Measurements from ENCODE around the gene PRDM16.

DNA sequence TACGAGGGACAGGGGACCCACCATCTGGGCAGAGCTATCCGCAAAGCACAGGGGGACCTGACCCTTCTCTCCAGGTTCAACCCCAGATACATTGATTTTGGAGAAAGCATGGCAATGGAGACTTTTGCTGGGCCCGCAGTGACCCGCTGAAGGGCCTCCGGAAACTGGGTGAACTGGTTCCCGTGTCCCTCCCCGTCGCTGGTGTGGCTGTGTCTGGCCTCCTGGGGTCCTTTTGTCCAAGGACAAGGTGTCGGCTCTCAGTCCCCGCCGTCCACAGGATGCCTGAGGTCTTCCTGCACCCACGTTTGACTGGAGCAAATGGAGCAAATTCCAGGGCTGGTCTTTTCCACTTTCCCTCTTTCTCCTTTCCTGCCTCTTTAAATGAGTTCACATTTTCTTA lies 176.3 kb downstream of the PRDM16 start:
- no peak for TF ChIP-seq CTCF (IDR thresholded peaks at IDR 0.05 in 2 of 3, conservative IDR thresholded peaks at IDR 0.05 in 1 of 3; ENCODE audit: borderline replicate concordance in 1 of 3, insufficient read depth in 1 of 3, low read depth in 2 of 3, low read length in 2 of 3)
- TF ChIP-seq, protein P1, sequence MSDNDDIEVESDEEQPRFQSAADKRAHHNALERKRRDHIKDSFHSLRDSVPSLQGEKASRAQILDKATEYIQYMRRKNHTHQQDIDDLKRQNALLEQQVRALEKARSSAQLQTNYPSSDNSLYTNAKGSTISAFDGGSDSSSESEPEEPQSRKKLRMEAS (IDR thresholded peaks at IDR 0.05): no peak
- TF ChIP-seq POLR2AphosphoS5 (IDR thresholded peaks at IDR 0.05; ENCODE audit: low read depth, low read length): no peak
- no peak for TF ChIP-seq SP1 (IDR thresholded peaks at IDR 0.05; ENCODE audit: low read depth)
- no peak for TF ChIP-seq ZBTB33 (IDR thresholded peaks at IDR 0.05; ENCODE audit: extremely low read depth, insufficient replicate concordance, low read length)
- no peak for TF ChIP-seq REST (IDR thresholded peaks at IDR 0.05; ENCODE audit: low read depth)
- no peak for TF ChIP-seq EZH2 (IDR thresholded peaks at IDR 0.05)
- TF ChIP-seq JUND (IDR thresholded peaks at IDR 0.05): no peak
- no peak for TF ChIP-seq RAD21 (IDR thresholded peaks at IDR 0.05; ENCODE audit: low read depth)
- no peak for TF ChIP-seq POLR2A (IDR thresholded peaks at IDR 0.05; ENCODE audit: borderline replicate concordance, extremely low read depth, insufficient read depth, insufficient read length)
- no peak for TF ChIP-seq ZFX (IDR thresholded peaks at IDR 0.05)
